ENCODE results near the gene ING2.
"Not testable (repeated sequence)": the region's sequence is repeated elsewhere in the genome, so short reads cannot be mapped to it uniquely, and the experiment has no call there.

Gene ING2

GRCh38 chr4:183550345-183551093, 45.7 kb downstream of the ING2 start:
- DNase-seq, result no peak

GRCh38 chr4:183552274-183553146, 47.7 kb downstream of the ING2 start:
- no peak for DNase-seq

- not testable (repeated sequence) for DNase-seq
These were observed 48.3 kb downstream of the ING2 start for GRCh38 chr4:183553147-183553478.

GRCh38 chr4:183553601-183554345, 48.9 kb downstream of the ING2 start:
- DNase-seq, result no peak

- DNase-seq, result no peak
These were observed 49.5 kb downstream of the ING2 start for GRCh38 chr4:183554346-183554686.

GRCh38 chr4:183554878-183555585, 50.2 kb downstream of the ING2 start:
- DNase-seq, result no peak

GRCh38 chr4:183556947-183557346, 52.1 kb downstream of the ING2 start:
- DNase-seq, result no peak

- DNase-seq, result no peak
These were observed 52.8 kb downstream of the ING2 start for GRCh38 chr4:183557611-183558010.

GRCh38 chr4:183558873-183559272, 54.0 kb downstream of the ING2 start:
- no peak for DNase-seq

GRCh38 chr4:183561905-183562304, 57.0 kb downstream of the ING2 start:
- no peak for DNase-seq
